ENCODE results near the gene WNT3A.

Gene WNT3A

GRCh38 chr1:228031276-228031995 is 24.6 kb downstream of the WNT3A start:
- no peak for DNase-seq (ENCODE audit: low read depth)

- no peak for DNase-seq (ENCODE audit: low read depth)
Observed at GRCh38 chr1:228032041-228032440, 25.2 kb downstream of the WNT3A start.

DNA sequence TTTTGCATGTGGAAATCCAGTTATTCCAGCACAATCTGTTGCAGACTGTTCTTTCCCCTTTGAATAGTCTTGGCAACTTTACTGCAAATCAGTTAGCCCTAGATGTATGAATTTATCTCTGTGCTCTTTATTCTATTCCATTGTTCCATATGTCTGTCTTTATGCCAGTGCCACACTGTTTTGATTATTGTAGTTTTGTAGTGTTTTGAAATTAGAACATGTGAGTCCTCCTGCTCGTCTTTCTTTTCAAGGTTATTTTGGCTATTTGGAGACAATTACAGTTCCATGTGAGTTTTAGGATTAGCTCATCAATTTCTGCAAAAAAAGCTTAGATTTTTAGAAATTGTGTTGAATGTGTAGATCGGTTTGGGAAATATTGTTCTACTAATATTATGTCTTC is 26.6 kb downstream of the WNT3A start:
- DNase-seq (ENCODE audit: low read depth) = no peak

DNA sequence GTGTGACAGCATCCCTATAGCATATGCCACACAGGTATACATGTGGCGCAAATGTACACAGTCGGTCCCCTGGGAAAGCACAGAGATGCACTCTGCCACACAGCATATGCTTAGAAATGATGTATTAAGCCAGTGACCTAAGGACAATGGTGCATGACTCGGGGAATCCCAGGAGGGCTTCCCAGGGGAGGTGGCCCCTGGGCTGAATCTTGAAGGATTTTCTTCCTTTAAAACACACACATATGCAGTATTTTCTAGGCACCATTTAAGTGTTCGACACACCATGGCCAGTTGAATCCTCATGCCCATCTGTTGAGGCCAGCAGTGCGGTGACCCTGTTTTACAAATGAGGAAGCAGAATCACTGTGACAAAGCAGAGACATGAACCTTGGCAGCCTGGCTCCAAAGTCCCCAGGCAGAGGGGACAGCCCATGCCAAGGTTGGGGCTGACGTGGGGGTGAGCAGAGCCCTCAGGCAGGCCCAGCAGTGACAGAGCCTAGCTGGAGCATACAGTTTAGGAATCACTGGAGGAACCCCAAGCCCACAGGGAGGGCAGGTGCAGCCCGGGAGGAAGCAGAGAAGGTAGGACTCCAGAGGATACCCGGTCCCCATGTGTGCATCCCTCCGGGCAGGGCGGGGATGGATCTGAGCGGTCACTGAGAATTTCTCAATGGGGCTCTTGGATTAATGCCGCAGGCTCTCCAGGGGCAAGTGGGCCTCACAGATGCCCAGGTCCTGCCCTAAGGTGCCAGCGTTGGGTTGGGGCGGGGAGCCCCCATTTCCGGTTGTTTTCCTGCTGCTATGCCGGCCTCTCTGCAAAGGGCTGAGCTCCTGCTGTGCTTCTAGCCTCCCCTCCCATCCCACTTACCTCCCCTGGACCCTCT is 28.4 kb downstream of the WNT3A start:
- DNase-seq (ENCODE audit: low read depth) = no peak

DNA sequence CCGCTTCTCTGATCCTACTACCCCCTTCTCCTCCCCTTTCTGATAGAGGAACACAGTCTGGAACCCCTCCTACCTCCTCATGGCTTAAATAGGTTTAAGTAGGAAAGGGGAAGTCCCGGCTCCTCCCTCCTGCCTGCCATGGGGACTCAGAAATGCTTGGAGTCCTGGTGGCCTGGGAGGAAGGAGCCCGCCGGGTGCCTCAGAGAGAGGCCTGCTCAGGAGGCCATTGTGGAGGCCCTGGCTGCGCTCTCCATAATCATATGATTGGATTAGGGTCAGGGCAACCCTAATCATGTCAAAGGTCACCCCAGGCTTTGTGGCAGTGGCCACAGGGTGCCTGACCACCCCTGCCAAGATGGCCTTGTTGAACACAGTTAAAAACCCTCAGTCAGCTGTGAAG is 29.0 kb downstream of the WNT3A start:
- no peak for DNase-seq (ENCODE audit: low read depth)

GRCh38 chr1:228036701-228037231 is 30.0 kb downstream of the WNT3A start:
- DNase-seq (ENCODE audit: low read depth) = no peak

DNA sequence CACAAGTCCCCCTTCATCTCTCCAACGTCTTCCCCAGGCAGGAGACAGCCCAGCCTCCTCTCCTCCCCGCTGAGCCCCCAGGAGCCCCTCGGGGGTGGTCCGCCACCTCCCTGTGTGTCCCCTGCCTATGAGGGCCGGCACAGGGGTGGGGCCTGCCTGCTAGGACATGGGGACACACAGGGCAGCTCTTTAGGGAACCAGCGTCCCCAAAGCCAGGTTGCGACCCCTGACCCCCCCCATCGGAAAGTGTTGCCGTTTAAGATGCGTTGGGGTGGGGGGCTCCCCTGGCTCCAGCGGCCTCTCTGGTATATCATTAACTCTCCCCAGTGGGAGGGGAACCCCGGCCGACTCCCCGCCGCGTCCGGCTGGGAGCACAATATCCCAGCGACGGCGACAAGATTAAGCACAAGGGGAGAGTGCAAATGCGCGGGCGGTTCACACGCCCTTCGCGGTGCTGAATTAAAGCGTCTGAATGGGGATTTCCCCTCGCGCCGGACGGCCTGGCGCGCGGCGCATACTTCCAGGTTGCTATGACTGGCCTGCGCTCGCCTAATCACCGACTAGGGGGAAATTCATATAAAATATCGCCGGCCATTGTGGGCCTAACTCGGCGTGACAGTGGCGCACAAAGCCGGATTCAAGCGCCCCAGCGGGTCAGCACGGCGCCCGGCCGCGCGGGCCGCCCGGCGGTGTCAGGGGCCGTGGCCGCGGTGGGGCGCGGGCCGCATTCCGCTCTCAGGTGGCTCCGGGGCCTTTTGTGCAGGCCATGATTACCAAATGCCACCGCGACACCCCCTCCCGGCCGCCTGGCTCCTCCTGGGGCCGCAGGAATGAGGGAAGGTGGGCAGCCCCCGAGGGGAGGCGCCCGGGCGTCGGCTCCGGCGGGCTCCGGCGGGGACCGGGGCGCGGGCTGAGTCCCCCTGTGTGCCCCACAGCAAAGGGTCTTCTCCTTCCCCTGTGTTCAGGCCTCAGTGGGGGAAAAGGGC is 30.9 kb downstream of the WNT3A start:
- DNase-seq (ENCODE audit: low read depth) = no peak

DNA sequence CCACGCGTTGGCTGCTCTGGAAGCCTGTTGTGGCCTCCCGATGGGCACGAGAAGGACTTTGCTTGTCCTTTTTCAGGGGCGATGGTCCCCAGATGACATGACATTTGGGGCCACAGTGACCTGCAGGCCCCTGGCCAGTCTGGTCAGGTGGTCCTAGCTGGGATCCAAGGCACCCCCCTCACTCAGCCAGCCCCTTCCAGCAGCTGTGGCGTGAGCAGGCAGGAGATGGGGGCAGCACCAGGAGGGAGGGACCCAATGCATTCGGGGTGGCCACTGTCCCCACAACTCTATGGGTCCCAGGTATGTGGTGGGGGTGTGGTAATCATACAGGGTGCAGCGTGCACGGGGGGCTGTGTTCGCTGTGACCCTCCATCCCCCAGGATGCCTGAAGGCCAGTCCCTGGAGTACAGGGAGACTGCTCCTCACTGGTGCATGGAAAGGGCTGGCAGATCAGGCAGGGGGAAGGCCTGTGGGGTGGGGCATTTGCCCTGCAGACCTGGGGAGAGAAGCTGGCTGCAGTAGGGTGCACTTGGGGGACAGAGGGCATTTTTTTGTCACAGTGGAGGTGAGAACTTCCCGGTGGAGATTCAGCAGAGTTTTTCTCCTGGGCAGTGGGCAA is 31.7 kb downstream of the WNT3A start:
- DNase-seq (ENCODE audit: low read depth) = no peak

GRCh38 chr1:228039006-228039903 is 32.5 kb downstream of the WNT3A start:
- DNase-seq (ENCODE audit: low read depth) = no peak

GRCh38 chr1:228039986-228040385 is 33.2 kb downstream of the WNT3A start:
- DNase-seq (ENCODE audit: low read depth) = no peak

DNA sequence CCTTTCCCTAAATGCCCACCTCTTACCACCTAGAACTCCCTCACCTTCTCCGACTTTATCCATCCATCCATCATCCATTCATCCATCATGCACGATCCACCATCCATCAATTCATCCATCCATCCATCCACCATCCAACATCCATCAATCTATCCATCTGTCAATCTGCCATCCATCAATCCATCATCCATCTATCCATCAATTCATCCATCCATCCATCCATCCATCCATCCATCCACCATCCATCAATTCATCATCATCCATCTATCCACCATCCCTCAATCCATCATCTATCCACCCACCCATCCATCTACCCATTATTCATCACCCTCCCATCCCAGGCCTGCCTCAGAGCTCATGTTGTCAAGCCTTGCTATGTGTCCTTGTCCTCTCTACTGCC is 34.5 kb downstream of the WNT3A start:
- DNase-seq (ENCODE audit: low read depth) = no peak

- no peak for DNase-seq (ENCODE audit: low read depth)
Observed at GRCh38 chr1:228042508-228042907, 35.7 kb downstream of the WNT3A start.

DNA sequence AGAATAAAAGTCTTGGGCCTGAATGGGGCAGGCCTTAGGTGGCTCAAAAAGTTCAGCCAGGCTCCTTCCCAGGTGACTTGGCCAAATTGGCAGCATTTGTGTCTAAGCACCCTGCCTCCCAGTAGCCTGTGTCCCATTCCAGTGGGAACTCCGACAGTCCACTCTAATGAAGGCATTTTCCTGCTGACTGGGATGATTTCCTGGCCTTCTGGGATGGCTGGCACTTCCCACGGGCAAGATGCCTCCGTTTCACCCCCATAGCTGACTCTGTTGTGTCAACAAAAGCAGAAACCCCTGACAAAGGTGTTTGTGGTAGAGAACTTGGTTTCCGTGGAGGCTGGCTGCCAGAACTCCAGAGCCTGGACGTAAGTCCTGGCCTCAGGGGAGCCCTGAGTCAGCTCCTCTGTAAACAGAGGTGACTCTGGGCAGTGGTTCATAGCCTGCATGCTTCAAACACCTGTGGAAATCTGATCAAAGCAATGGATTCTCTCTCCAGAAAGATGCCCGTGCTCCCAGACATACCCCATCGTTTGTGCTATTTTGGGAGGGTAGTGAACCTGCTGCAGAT is 36.6 kb downstream of the WNT3A start:
- no peak for DNase-seq (ENCODE audit: low read depth)

- DNase-seq (ENCODE audit: low read depth) = no peak
Observed at GRCh38 chr1:228044961-228045360, 38.2 kb downstream of the WNT3A start.

GRCh38 chr1:228045405-228045804 is 38.6 kb downstream of the WNT3A start:
- DNase-seq (ENCODE audit: low read depth) = no peak

DNA sequence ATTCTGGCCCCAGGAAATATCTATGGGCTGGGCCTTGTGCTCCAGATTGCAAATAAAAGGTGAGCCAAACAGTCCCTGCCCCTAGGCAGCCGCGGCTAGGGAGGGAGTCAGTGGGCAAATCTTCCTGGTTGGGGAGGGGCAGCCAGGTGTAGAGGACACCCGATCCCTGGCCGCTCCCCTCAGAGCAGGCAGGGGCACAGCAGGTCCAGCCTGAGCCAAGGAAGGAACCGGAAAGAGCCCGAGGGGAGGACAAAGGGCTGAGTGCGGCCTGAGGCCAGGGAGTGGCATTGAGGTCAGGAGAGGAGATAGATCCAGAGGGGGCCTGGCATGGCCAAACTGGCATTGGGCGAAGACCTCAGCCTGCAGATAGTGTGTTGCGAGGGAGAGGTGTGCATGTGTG is 39.1 kb downstream of the WNT3A start:
- DNase-seq (ENCODE audit: low read depth) = no peak

GRCh38 chr1:228046421-228047182 is 39.8 kb downstream of the WNT3A start:
- DNase-seq (ENCODE audit: low read depth) = no peak

DNA sequence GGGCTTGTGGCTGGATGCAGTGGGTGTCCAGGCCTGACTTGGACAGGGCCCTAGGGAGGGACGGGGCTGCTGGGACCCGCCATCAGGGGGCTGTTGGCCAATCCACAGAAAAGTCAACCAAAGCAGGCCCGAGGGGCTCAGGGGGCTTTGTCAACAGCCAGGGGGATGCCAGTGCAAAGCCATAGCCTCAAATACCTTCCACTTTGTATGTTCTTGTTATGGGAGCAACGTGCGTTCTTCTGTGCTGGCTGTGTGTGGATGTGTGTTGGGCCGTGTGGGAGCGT is 40.3 kb downstream of the WNT3A start:
- DNase-seq (ENCODE audit: low read depth) = no peak

DNA sequence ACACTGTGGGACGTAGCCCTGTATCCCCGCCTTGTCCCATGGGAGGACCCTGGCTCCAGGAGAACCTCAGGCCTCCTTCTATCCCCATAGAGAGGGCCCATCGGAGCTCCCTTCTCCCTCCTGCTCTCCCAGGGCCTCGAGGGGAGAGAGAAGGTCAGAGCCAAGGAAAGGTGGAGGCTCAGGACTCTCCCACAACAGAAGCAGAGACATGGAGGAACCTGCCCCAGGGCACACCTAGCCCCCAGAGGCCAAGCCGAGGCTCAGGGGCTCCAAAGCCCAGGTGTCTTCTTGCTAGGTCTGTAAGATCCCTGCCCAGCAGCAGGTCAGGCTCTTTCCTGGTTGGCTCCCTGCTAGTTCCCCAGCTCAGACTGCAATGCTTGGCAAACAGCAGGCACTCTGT is 41.3 kb downstream of the WNT3A start:
- no peak for DNase-seq (ENCODE audit: low read depth)
